ENCODE data around the gene LIPC. TPM values are rescaled to one million over a fixed set of nuclear protein-coding genes. Genes with fewer than 3 reads are reported as not detected.
A peak's percentile ranks its signal among the peaks of the same experiment; 100 is the strongest.

Gene LIPC
- total and polyA plus RNA-seq, 2 experiments from 2014 or later: not detected

- Mint-ChIP-seq H3K9me3 (no peaks in the 10 kb centered on the region), H3K36me3 (ENCODE audit: low read depth) (peaks cover 7% of the 10 kb centered on the region; the same call in 1 of the 3 replicates), H3K4me1 (peaks cover 4% of the 10 kb centered on the region; the same call in 2 of the 3 replicates), H3K27me3 (ENCODE audit: insufficient read depth, low read depth, poor library complexity) (no peaks in the 10 kb centered on the region), H3K27ac (no peak overlapping the region), H3K4me3 (no peak overlapping the region)
- H3K36me3 ChIP-seq (ENCODE audit: insufficient read depth): peaks cover 2% of the 10 kb centered on the region; the same call in 1 of the 2 replicates
- H4K20me1 ChIP-seq (replicated peaks; ENCODE audit: insufficient read depth): no peaks in the 10 kb centered on the region
- H3F3A ChIP-seq (replicated peaks; ENCODE audit: low read depth): no peaks in the 10 kb centered on the region
- TF ChIP-seq EZH2phosphoT487 (IDR thresholded peaks at IDR 0.05; ENCODE audit: unreplicated experiment): no peak
- no peak for TF ChIP-seq CREB1 (CRISPR knock-in tag; IDR thresholded peaks at IDR 0.05; ENCODE audit: low read depth)
- TF ChIP-seq ZNF114 (CRISPR knock-in tag; IDR thresholded peaks at IDR 0.05): no peak
- no peak for TF ChIP-seq NANOG (IDR thresholded peaks at IDR 0.05; ENCODE audit: borderline replicate concordance)
- no peak for TF ChIP-seq JUNB (IDR thresholded peaks at IDR 0.05; ENCODE audit: unreplicated experiment)
- TF ChIP-seq STAT1 (IDR thresholded peaks at IDR 0.05; ENCODE audit: unreplicated experiment): no peak
- no peak for TF ChIP-seq ETS1 (IDR thresholded peaks at IDR 0.05)
- no peak for TF ChIP-seq EZH2 (IDR thresholded peaks at IDR 0.05; ENCODE audit: low read depth, unreplicated experiment)
- TF ChIP-seq POLR2AphosphoS5 (IDR thresholded peaks at IDR 0.05; ENCODE audit: low read depth): no peak
- TF ChIP-seq, protein P1, sequence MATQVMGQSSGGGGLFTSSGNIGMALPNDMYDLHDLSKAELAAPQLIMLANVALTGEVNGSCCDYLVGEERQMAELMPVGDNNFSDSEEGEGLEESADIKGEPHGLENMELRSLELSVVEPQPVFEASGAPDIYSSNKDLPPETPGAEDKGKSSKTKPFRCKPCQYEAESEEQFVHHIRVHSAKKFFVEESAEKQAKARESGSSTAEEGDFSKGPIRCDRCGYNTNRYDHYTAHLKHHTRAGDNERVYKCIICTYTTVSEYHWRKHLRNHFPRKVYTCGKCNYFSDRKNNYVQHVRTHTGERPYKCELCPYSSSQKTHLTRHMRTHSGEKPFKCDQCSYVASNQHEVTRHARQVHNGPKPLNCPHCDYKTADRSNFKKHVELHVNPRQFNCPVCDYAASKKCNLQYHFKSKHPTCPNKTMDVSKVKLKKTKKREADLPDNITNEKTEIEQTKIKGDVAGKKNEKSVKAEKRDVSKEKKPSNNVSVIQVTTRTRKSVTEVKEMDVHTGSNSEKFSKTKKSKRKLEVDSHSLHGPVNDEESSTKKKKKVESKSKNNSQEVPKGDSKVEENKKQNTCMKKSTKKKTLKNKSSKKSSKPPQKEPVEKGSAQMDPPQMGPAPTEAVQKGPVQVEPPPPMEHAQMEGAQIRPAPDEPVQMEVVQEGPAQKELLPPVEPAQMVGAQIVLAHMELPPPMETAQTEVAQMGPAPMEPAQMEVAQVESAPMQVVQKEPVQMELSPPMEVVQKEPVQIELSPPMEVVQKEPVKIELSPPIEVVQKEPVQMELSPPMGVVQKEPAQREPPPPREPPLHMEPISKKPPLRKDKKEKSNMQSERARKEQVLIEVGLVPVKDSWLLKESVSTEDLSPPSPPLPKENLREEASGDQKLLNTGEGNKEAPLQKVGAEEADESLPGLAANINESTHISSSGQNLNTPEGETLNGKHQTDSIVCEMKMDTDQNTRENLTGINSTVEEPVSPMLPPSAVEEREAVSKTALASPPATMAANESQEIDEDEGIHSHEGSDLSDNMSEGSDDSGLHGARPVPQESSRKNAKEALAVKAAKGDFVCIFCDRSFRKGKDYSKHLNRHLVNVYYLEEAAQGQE (IDR thresholded peaks at IDR 0.05; ENCODE audit: unreplicated experiment): no peak
- TF ChIP-seq ZNF331 (CRISPR knock-in tag; IDR thresholded peaks at IDR 0.05; ENCODE audit: low read depth): no peak
- TF ChIP-seq, protein P2, sequence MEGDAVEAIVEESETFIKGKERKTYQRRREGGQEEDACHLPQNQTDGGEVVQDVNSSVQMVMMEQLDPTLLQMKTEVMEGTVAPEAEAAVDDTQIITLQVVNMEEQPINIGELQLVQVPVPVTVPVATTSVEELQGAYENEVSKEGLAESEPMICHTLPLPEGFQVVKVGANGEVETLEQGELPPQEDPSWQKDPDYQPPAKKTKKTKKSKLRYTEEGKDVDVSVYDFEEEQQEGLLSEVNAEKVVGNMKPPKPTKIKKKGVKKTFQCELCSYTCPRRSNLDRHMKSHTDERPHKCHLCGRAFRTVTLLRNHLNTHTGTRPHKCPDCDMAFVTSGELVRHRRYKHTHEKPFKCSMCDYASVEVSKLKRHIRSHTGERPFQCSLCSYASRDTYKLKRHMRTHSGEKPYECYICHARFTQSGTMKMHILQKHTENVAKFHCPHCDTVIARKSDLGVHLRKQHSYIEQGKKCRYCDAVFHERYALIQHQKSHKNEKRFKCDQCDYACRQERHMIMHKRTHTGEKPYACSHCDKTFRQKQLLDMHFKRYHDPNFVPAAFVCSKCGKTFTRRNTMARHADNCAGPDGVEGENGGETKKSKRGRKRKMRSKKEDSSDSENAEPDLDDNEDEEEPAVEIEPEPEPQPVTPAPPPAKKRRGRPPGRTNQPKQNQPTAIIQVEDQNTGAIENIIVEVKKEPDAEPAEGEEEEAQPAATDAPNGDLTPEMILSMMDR (conservative IDR thresholded peaks at IDR 0.05; ENCODE audit: low read depth in 2 of 2): no peak
- no peak for DNase-seq (ENCODE audit: low spot score)
- H3K4me2 ChIP-seq: no peak overlapping the region
- no peak overlapping the region for H3K4me3 ChIP-seq
- no peaks in the 10 kb centered on the region for H3K4me1 ChIP-seq (ENCODE audit: insufficient read depth)
- H3K79me2 ChIP-seq (replicated peaks; ENCODE audit: insufficient read depth): no peaks in the 10 kb centered on the region
- no peaks in the 10 kb centered on the region for H3K27me3 ChIP-seq (ENCODE audit: insufficient read depth)
- no peak overlapping the region for H2AFZ ChIP-seq
- no peaks in the 10 kb centered on the region for H3K9me2 ChIP-seq (ENCODE audit: insufficient read depth)
- peak; percentile 54 for ATAC-seq
- no peak overlapping the region for H3K27ac ChIP-seq (ENCODE audit: low read depth)
These were observed 174.8 kb downstream of the LIPC start for GRCh38 chr15:58606577-58607080.
